Measurements from ENCODE around the gene SELENOF.
"Not testable (repeated sequence)": the region's sequence is repeated elsewhere in the genome, so short reads cannot be mapped to it uniquely, and the experiment has no call there.

SELENOF gene

DNA sequence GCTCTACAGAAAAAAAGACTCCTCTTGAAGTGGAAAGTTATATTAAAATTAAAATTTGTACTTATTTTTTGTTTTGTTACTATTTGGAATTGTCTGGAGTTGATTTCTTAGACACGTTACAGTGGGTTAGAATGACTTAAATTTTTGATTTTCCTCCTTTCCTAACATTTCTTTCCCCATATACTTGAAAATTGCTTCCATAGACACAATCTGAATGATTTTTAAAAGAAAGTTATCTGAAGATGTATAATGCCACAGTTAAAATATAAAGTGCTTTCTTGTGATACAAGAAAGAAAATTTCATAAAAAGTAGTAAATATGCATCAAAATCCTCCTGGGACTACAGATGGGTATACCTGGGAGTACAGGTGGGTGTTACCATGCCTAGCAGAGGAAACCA, 2.8 kb upstream of the SELENOF start:
- DNase-seq (ENCODE audit: low spot score) = no peak

- DNase-seq (ENCODE audit: low spot score) = no peak
Measured at GRCh38 chr1:86915737-86916235, 1.9 kb upstream of the SELENOF start.

DNA sequence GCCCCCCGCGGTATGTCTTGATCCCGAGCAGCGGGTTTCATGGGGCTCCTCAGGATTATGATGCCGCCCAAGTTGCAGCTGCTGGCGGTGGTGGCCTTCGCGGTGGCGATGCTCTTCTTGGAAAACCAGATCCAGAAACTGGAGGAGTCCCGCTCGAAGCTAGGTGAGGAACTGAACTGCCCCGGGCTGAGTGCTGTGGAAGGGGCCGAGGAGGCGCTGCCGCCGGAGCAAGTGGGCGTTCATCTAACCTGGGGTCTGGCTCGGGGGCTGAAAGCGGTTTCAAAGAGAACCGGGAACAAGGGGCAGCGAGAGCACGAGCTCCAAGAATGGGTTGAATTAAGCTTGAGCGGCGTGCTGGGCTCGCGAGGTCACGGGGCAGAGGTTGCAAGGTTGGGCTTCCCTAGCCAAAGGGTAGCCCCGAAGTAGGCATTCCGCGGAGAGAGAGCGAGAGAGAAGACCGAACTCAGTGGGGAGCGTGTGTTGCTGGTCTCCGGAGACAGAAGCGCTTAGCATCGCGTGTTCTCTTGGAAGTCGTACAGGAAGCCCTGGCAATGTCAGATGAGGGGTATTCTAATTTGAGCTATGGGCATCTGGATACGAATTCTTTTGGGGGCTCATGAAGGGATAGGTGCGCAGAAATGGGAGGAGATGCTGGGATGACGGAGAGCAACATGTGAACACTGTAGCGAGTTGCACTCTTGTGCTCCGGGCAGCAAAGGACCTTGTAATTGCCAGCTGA, 1.2 kb upstream of the SELENOF start:
- peak; percentile 59 for DNase-seq (ENCODE audit: low spot score)

DNA sequence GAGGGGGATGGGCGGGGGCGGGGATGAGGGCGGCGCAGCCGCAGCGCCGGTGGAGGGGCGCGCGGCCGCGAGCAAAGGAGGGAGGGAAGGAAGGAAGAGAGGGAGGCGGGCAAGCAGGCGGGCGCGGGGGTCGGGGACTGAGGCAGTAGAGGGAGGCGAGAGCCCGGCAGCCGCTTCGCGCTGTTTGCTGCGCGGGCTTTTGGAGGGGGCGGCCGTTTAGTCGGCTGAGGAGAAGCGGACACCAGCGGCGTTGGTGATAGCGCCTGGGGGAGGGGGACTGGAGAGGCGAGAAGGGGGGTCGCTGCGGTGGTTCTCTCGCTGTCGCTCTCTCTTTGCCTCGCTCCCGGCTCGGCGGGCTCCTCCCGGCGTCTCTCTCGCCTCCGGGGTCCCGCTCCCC, 673 bp upstream of the SELENOF start, which contains the start of gene HS2ST1:
TSS of gene HS2ST1 (plus strand) at position 35 of the 397 bp plus-strand sequence.
- no peak for DNase-seq (ENCODE audit: low spot score)

- DNase-seq (ENCODE audit: low spot score) = peak; percentile 39
Measured at GRCh38 chr1:86913399-86913895, 479 bp downstream of the SELENOF start.

GRCh38 chr1:86912281-86912900, 1.5 kb downstream of the SELENOF start:
- DNase-seq (ENCODE audit: low spot score) = no peak

DNA sequence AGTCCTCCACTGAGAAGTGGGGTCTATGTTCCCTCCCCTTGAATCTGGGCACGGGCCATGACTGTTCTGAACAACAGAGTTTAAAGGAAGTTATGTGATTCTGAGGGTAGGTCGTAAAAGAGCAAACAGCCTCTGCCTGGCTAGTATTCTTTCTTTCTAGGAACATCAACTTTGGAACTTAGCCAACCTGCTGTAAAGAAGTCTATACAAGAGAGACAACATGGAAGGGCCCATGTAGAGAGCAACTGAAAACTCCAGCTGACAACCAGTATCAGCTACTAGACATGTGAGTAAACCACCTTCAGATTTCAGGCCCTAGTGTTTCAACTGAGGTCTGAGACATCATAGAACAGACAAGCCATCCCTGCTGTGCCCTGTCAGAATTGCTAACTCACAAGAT, 7.5 kb downstream of the SELENOF start:
- DNase-seq (ENCODE audit: low spot score) = no peak

DNA sequence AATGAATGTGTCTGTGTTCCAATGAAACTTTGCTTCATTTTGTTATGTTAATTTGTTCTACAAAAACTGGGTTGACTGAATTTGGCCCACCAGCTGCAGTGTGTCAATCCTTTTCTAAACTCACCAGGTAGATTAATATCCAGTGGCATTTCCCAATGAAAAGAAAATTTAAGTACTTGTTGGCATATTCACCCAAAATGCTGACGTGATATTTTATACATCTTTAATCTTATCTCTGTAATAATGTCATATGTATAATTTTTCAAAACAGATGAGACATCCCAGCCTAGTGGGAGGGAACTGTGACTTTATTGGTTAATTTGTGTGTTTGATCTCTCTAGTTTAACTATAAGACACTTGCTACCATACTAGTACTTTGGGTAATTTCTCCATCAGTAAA, 8.1 kb downstream of the SELENOF start:
- DNase-seq (ENCODE audit: low spot score) = no peak

DNA sequence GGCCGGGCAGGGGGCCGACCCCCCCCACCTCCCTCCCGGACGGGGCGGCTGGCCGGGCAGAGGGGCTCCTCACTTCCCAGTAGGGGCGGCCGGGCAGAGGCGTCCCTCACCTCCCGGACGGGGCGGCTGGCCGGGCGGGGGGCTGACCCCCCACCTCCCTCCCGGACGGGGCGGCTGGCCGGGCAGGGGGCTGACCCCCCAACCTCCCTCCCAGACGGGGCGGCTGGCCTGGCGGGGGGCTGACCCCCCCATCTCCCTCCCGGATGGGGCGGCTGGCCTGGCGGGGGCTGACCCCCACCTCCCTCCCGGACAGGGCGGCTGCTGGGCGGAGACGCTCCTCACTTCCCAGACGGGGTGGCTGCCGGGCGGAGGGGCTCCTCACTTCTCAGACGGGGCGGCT, 14.5 kb downstream of the SELENOF start:
- not testable (repeated sequence) for DNase-seq (ENCODE audit: low spot score)

DNA sequence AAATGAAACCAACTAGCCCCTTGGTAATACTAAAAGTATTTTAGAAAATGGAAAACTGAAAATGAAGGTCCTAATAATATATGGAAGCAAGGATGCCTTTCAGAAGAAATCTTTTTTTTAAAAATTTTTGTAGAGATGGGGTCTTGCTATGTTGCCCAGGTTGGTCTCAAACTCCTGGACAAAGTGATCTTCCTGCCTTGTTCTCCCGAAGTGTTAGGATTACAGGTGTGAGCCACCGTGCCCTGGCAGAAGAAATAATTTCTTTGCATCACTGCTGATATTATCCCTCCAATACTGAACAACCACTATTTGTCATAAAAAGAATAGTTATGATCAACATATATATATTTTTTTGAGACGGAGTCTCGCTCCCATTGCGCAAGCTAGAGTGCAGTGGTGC, 25.6 kb downstream of the SELENOF start:
- no peak for DNase-seq (ENCODE audit: low spot score)

DNA sequence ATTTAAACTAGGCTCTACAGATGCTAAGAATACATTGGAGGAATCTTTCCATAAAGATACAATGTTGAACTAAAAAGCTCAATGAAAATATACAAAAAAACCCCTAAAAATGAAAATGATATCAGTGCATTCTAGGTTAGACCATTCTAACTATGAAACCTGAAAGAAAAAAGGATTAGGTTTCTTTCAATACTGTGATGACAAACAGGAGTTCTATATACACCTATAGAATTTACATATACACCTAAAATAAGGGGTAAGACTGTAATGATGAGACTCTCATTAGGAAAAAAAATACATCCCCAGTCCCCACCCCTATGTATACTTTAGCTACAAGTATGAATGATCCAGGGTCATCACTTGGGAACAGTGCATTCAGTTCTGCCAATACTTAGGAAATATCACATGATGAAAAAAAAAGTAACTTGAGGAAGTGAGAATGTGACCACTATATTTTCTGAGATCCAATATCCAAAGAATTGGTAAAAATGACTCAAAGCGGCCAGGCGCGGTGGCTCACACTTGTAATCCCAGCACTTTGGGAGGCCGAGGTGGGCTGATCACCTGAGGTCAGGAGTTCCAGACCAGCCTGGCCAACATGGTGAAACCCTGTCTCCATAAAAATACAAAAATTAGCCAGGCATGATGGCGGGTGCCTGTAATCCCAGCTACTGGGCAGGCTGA, 26.3 kb downstream of the SELENOF start:
- DNase-seq (ENCODE audit: low spot score) = no peak

DNA sequence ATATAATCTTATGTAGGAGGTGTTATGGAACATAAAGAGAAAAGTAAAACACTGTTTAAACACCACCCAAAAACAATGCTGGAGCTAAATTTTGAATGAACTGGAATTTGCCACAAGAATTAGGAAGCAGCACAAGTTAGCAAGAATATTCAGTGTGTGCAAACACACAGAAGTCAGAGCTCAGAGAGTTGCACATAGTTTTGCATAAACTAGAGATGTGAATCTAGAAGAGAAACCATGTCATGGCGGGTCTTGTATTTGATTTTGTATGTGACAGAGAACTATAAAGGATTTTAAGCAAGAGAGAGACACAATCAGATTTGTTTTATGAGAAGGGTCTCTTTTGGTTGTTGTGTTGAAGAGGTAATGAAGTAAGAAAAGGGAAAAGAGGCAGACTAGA, 38.2 kb downstream of the SELENOF start:
- DNase-seq (ENCODE audit: low spot score) = no peak

GRCh38 chr1:86872086-86872485, 41.8 kb downstream of the SELENOF start:
- no peak for DNase-seq (ENCODE audit: low spot score)

- no peak for DNase-seq (ENCODE audit: low spot score)
Measured at GRCh38 chr1:86871001-86871400, 42.9 kb downstream of the SELENOF start.

DNA sequence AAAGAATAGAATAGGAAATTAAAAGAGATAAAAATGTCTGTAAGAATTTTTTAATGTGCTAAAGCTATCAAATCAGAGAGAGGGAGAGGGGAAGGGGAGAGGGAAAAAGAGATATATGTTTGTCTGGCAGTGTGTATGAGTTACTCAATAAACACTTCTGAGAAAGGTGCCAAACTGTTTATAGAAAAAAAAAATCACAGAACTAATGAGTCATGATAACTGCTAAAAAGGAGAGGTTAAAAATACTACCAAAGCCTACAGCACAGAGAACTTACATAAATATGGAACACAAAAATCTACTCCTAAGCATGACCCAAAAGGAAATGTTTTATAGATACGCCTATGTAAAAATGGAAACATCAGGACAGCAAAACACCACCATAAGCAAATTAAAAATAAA, 45.4 kb downstream of the SELENOF start:
- no peak for DNase-seq (ENCODE audit: low spot score)

DNA sequence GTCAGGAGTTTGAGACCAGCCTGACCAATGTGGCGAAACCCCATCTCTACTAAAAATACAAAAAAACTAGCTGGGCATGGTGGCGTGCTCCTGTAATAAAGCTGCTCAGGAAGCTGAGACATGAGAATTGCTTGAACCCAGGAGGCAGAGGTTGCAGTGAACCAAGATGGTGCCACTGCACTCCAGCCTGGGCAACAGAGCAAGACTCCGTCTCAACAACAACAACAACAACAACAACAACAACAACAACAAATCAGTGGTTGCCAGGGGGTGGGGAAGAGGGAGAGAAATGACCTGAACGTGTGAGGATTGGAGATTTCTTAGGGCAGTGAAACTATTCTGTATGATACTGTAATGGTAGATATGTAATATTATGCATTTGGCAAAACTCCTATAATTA, 46.6 kb downstream of the SELENOF start:
- DNase-seq (ENCODE audit: low spot score) = not testable (repeated sequence)

DNA sequence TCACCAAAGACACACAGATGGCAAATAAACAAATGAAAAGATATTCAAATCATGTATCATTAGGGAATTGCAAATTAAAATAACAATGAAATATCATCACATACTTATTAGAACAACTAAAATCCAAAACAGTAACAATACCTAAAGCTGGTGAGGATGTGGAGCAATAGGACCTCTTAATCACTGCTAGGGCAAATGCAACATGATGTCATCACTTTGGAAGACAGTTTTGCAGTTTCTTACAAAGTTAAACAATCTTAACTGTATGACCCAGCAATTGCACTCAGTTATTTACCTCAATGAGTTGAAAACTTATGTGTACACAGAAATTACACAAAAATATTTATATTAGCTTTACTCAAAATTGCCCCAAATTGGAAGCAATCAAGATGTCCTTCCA, 47.3 kb downstream of the SELENOF start:
- DNase-seq (ENCODE audit: low spot score) = no peak

DNA sequence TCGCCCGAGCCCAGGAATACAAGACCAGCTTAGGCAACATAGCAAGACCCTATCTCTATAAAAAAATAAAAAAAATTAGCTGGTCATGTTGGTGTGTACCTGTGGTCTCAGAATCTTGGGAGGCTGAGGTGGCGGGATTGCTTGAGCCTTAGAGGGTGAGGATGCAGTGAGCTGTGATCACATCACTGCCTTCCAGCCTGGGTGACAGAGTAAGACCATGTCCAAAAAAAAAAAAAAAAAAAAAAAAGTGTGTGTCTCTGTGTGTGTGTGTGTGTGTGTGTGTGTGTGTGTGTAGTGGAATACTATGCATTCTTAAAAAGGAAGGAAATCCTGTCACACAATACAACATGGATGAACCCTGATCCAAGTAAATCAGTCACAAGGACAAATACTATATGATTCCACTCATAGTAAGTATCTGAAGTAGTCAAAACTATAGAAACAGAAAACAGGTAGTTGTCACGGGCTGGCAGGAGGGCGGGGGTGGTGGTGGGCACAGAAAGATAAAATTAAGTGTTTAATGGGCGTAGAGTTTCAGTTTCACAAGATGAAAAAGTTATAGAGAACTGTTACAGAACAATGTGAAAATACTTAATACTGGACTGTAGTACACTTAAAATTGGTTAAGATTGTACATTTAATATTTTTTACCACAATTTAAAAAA, 47.8 kb downstream of the SELENOF start:
- DNase-seq (ENCODE audit: low spot score) = no peak

DNA sequence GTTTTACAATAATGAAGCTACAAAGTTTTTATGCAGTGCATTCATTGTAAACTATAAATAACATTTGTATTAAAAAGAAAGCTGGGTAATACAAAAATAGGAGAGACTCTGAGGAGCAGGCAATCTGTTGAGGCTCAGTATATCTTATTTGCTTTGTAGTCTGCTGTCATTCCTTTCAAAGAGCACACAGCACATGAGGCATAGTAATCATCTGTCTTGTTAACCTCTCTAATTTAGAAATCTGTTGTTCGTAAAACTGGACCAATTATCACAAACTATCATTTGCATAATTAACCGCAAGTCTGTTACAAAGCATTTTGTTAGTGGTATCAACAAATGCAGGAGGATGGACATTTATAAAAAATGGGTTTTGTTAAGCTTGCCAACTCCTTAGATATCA, 51.0 kb downstream of the SELENOF start:
- no peak for DNase-seq (ENCODE audit: low spot score)

GRCh38 chr1:86861424-86861823, 52.5 kb downstream of the SELENOF start:
- no peak for DNase-seq (ENCODE audit: low spot score)

GRCh38 chr1:86860424-86860823, 53.5 kb downstream of the SELENOF start:
- DNase-seq (ENCODE audit: low spot score) = no peak

DNA sequence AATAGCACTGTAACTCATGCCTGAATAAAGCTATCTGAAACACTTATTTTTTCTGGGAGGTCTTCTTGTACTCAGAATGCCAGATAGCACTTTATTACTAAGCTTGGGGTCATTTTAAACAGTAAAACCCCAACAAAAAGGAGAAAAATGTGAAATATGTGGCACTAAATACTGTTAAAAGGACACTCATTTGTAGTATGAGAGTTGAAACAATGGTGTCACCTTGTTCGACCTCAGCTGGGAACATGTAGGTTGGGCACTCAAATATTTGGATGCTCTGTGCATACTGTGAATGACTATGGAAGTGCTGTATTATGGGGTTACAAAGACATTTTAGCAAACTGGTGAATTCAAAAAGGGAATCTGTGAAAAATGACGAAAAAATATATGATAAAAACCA, 53.9 kb downstream of the SELENOF start:
- no peak for DNase-seq (ENCODE audit: low spot score)
